Stomach (tissue), 4 donors: ENCODE results near the gene TSC22D1.

ENCODE experiments used
- CTCF ChIP-seq, 7 experiments: fragments of 450-650 bp in 4 of 7; fragments of 200-600 bp in 3 of 7; sonication (generic) in 3 of 7; IDR thresholded peaks; one replicate each; pipeline ENCODE4 v1.5.1; 2016 to 2019; ENCODE audit warnings: antibody characterized with exemption in 7 of 7, control low read depth in 2 of 7, mild to moderate bottlenecking in 1 of 7
- EP300 ChIP-seq: sonication (generic); formaldehyde crosslinking; IDR thresholded peaks from one replicate; pipeline ENCODE4 v1.6.1; 2017; ENCODE audit warnings: antibody characterized with exemption
- POLR2A ChIP-seq, 4 donors: fragments of 450-650 bp; IDR thresholded peaks; one replicate each; pipeline ENCODE4 v1.6.1; 2016; ENCODE audit warnings: antibody characterized with exemption in 4 of 4, control low read depth in 2 of 4, mild to moderate bottlenecking in 1 of 4, moderate library complexity in 1 of 4
- POLR2AphosphoS5 ChIP-seq, 3 donors: sonication (generic); formaldehyde crosslinking; IDR thresholded peaks; one replicate each; pipeline ENCODE4 v1.6.1; 2016; ENCODE audit warnings: antibody characterized with exemption in 3 of 3

GRCh38 chr13:44452418-44452817 lies 123.7 kb downstream of the TSC22D1 start:
- no peak for TF ChIP-seq CTCF (IDR thresholded peaks at IDR 0.05)
- TF ChIP-seq POLR2A (IDR thresholded peaks at IDR 0.05) = no peak
- TF ChIP-seq POLR2AphosphoS5 (IDR thresholded peaks at IDR 0.05) = no peak
- no peak for TF ChIP-seq EP300
